Neural progenitor cell (in vitro differentiated cells): ENCODE measurements around the gene ALDH2.

ENCODE experiments used
- EZH2phosphoT487 ChIP-seq: fragments of 200-600 bp; sonication (generic); IDR thresholded peaks from 2 replicates; pipeline ENCODE4 v1.6.1; 2017; ENCODE audit warnings: antibody characterized with exemption
- TF ChIP-seq, protein P1 (sequence below): fragments of 200-600 bp; sonication (generic); IDR thresholded peaks from 2 replicates; pipeline ENCODE4 v1.5.1; 2017; ENCODE audit warnings: antibody characterized with exemption, mild to moderate bottlenecking

DNA sequence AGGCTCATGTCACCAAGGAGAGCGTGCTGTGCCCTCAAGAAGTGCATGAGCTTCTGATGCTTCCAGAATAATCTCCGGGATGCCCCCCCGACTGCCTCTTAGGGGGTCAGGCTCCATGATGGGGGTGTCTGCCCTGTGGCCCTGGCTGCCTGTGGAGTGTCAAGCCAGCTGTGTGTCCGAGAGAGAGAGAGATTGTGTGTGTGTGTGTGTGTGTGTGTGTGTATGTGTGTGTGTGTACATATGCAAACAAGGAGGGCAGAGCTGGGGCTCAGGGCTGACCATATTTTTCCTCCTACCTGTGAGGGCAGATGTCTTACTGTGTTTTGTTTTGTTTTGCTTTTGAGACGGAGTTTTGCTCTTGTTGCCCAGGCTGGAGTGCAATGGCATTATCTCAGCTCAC lies 5.6 kb upstream of the ALDH2 start:
- TF ChIP-seq, protein P1, sequence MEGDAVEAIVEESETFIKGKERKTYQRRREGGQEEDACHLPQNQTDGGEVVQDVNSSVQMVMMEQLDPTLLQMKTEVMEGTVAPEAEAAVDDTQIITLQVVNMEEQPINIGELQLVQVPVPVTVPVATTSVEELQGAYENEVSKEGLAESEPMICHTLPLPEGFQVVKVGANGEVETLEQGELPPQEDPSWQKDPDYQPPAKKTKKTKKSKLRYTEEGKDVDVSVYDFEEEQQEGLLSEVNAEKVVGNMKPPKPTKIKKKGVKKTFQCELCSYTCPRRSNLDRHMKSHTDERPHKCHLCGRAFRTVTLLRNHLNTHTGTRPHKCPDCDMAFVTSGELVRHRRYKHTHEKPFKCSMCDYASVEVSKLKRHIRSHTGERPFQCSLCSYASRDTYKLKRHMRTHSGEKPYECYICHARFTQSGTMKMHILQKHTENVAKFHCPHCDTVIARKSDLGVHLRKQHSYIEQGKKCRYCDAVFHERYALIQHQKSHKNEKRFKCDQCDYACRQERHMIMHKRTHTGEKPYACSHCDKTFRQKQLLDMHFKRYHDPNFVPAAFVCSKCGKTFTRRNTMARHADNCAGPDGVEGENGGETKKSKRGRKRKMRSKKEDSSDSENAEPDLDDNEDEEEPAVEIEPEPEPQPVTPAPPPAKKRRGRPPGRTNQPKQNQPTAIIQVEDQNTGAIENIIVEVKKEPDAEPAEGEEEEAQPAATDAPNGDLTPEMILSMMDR = no peak
- no peak for TF ChIP-seq EZH2phosphoT487
